OCI-LY7 (cell line): Measurements from ENCODE around the gene SNAPC2.

Experiments
- EZH2phosphoT487 ChIP-seq: fragments of 200-600 bp; sonication (generic); IDR thresholded peaks from 2 replicates; pipeline ENCODE4 v1.6.1; 2018; ENCODE audit warnings: low read depth, borderline replicate concordance, mild to moderate bottlenecking, mixed run types, antibody characterized with exemption, low read length, moderate library complexity, mixed read lengths
- TF ChIP-seq, protein P1 (sequence below): fragments of 200-600 bp; sonication (generic); conservative IDR thresholded peaks from 2 replicates; pipeline ENCODE4 v1.5.1; 2014; ENCODE audit warnings: mild to moderate bottlenecking, antibody characterized with exemption, low read length, moderate library complexity, mixed read lengths

DNA sequence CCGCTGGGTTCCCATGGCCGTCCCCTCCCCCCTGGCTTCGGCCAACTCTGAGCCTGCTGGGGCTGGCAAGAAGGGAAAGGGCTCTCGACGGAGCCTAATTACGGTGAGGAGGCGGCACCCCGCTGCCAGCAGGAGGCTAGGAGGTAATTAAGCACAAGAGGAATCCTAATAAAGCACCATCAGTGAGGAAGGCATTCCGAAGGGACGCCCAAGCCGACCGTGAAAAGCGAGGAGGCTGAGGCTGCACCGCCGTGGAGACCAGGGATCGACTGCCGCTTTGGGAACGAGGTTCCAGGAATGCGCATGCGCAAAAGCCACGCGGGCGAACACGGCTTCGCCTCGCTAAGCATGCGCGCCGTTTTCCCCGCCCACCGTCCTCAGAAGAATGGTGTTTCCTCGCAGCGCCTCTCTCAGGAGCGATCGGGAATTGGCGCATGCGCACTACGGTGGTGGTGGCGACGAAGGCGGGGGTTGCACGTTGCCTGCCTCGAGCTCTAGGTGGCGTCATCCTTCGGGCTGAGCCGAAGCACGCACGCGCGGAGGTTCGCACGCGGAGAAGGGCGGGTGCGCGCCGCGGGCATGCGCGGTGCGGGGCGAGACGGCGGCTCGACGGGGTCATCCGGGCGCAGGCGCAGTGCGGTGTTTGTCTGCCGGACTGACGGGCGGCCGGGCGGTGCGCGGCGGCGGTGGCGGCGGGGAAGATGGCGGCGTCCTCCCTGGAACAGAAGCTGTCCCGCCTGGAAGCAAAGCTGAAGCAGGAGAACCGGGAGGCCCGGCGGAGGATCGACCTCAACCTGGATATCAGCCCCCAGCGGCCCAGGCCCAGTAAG lies 16.7 kb upstream of the SNAPC2 start, which contains the start of gene MAP2K7:
- TF ChIP-seq, protein P1, sequence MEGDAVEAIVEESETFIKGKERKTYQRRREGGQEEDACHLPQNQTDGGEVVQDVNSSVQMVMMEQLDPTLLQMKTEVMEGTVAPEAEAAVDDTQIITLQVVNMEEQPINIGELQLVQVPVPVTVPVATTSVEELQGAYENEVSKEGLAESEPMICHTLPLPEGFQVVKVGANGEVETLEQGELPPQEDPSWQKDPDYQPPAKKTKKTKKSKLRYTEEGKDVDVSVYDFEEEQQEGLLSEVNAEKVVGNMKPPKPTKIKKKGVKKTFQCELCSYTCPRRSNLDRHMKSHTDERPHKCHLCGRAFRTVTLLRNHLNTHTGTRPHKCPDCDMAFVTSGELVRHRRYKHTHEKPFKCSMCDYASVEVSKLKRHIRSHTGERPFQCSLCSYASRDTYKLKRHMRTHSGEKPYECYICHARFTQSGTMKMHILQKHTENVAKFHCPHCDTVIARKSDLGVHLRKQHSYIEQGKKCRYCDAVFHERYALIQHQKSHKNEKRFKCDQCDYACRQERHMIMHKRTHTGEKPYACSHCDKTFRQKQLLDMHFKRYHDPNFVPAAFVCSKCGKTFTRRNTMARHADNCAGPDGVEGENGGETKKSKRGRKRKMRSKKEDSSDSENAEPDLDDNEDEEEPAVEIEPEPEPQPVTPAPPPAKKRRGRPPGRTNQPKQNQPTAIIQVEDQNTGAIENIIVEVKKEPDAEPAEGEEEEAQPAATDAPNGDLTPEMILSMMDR = peak; percentile 81
- no peak for TF ChIP-seq EZH2phosphoT487
